GM20431 (cell line): ENCODE results near the gene MEIOSIN.
"Not testable (repeated sequence)": the region's sequence is repeated elsewhere in the genome, so short reads cannot be mapped to it uniquely, and the experiment has no call there.

ENCODE experiments used
- in situ Hi-C: fragments of 300-500 bp; cut with MseI, MboI; formaldehyde crosslinking; loops from one replicate; pipeline ENCODE4 v1.15.0; 2020; ENCODE audit warnings: low sequenced_read_pairs; ENCODE audit not compliant: unreplicated experiment

The MEIOSIN gene

DNA sequence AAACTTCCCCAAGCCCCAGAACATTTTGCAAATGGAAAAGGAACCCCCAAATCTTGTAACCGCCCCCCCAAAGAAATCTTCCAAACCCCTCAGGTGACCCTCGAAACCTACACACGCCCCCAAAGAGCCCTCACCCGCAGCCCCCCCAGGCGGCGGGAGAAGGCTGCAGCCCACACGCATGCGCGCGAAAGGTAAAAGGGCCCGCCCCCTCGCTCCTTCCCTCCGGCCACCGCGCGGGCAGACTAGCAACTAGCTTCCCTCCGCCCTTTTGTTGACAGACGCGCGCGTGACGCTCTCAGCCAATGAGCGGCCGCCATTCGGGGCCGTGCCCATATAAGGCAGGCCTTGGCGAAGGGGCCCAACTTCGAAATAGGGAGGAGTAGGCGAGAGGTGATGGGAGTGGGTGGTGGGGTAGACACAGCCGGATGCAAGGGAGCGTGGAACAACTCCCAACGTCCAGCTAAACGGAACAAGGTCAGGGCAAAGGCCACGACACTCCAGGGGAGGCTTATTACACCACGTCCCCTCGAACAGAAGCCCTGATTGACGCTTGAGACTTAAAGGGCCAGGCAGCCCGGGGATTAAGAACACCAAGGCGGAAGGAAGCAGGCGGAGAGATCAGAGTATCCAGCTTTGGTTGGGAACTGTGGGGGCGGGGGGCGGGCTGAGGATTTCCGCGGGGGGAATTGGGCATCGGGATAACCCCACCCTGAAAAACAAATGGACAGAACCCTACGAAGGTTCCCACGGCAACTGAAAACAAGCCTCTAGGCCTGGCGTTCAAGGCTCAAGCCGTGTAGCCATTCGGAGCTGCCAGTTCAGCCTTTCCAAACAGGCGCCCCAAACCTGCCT, 15.9 kb upstream of the MEIOSIN start:
- in situ Hi-C loops: no loop called here

DNA sequence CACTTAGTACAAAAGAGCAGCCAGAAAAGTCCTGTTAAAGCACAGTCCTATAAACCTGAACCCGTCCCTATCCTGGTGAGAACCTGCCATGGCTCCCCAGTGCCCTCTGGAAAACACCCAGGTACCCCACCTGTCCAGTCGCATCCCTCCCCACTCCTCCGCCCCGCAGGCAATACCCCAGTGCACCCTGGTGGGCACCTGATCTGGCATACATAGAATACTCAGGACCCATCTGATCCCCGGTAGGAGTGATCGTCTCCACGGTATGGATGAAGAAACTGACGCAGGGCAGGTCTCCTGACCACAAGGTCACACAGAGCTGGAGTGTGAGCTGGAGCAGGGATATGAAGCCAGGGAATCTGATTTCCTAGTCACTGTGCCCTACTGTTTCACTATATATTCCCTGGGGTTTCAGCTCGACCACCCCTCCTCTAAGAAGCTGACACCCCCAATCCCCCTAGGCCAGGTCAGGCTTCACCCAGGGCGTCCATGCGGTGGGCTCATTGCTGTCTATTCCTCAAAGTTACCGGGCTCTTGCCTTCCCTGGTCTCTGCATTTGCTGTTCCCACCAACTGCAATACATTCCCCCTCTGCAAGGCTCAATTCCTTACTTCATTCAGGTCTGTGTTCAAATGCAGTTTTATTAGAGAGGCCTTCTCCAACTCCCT, 15.1 kb upstream of the MEIOSIN start:
- in situ Hi-C loops: no loop called here

DNA sequence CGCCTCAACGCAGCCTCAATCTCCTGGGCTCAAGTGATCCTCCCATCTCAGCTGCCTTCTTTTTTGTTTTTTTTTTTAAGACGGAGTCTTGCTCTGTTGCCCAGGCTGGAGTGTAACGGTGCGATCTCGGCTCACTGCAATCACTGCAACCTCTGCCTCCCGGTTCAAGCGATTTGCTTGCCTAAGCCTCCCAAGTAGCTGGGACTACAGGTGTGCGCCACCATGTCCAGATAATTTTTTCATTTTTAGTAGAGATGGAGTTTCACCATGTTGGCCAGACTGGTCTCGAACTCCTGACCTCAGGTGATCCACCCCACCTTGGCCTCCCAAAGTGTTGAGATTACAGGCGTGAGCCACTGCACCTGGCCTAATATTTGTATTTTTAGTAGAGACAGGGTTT, 13.2 kb upstream of the MEIOSIN start:
- in situ Hi-C loops: not testable (repeated sequence)

DNA sequence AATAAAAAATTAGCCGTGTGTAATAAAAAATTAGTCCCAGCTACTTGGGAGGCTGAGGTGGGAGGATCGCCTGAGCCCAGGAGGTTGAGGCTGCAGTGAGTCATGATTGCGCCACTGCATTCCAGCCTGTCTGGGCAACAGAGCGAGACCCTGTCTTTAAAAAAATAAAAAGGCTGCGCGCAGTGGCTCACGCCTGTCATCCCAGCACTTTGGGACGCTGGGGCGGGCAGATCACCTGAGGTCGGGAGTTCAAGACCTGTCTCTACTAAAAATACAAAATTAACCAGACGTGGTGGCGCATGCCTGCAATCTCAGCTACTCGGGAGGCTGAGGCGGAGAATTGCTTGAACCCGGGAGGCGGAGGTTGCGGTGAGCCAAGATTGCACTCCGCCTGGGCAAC, 4.6 kb upstream of the MEIOSIN start:
- in situ Hi-C loops: not testable (repeated sequence)

DNA sequence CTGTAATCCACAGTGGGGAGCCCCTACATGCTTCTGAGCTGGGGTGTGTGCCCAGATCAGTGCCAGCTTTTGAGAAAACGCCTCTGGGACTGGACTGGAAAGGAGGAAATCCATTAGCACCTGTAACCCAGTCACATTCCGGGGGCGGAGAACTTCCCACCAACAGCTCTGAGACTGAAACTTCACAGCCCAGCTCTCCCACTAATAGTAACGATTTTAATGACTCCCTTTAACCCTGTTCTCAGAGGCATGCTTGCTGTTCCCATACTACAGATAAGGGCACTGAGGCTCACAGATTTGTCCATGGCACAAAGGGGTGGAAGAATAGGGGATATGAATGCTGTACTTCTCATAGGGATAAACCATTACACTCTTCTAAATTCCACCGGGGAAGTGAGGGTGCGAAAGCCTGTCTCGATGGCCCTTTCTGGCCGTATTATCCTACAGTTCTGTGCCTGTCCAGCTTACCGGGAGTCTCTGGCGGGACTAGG, 3.4 kb upstream of the MEIOSIN start:
- in situ Hi-C loops: no loop called here

DNA sequence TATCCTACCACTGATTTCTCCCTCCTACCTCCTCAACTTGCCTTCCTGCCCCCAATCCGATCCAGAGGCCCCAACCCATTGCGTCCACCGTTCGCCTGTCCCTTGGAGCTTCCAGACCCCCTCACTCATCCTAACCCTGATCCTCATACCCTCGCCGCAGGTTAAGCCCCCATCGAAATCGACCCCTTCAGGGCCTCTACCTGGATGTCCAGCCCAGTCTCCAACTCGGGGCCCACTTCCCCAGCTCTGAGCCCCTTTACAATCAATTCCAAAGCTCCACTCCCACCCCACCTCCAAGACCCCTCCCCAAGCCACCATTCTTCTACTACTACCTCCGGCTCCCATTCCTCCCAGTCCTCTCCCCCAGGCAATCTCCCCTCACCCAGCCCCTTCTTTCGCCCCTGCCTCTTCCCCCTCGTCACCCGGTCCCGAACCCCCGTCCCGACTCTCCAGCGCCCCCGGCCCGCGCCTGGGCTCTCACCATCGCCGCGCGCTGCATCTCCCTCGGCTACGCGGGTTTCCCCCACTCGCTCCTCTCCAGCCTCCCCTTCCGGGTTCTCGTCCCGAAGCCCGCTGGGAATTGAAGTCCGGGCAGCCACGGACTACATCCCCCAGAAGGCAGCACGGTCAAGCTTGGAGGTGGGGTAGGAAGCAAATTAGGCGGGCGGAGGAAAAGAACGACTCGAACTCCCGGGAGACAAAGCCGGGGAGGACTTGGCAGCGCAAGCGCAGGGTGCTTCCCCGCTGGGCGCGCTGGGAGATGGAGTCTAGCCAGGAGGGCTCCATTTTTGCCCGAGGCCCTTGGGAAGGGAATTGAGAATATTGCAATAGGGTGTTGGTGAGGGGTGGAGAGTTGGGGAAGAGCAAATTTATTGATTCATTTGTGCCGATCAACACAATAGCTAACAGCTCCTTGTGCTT, 2.6 kb upstream of the MEIOSIN start, which contains the start of gene FBXO46:
Gene FBXO46, minus strand, starts transcription at position 529 of the 921 bp plus-strand sequence. CDS start 17,401 bp downstream, outside the sequence.
- in situ Hi-C loops: no loop called here

DNA sequence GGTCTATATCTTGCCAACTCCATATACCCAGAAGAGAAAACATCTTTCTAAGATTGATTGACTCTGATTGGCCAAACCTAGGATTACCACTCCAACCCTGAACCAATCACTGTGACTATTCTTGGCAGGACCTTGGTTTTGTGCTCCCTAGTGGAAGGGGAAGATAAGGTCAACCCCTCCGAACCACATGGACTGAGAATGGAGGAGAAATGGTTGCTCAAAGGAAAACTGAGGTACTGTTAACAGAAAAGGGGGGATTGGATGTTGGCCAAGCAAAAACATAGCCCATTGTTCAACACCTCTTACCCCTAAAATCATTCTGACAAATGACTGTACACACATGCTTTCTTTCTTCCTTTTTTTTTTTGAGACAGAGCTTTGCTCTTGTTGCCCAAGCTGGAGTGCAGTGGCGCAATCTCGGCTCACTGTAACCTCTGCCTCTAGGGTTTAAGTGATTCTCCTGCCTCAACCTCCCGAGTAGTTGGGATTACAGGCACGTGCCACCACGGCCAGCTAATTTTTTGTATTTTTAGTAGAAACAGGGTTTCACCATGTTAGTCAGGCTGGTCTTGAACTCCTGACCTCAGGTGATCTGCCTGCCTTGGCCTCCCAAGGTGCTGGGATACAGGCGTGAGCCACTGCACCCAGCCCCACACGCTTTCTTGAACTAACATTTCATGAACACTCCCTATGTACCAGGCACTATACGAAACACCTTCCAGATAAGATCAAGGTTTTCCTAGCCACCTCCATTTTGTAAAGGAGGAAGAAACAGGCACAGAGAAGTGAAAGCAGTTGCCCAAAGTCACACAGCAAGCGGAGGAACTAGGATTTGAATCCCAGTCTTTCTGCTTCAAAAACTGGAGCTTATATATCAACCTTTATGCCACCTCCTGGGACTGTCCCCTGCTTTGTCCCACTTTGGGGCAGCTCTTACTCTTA, 6.5 kb downstream of the MEIOSIN start:
- in situ Hi-C loops: no loop called here

DNA sequence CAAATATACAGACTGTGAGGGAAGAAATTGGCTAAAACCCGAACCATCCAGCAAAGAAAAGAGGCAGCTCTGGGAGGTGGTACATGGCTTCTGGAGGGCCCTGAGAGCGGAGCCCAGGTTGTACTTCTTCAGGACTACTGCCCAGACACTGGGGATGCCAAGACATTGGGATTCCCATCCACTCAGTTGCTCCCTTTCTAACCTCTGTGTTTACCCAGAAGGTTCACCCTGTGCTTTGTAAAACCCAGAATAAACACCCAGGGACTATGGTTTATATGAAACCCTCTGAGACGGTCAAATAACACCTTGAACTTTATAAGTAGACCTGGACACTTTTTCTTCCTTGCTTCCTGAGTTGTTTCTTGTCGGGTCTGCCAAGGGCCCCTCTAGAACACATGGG, 9.7 kb downstream of the MEIOSIN start:
- in situ Hi-C loops: no loop called here

DNA sequence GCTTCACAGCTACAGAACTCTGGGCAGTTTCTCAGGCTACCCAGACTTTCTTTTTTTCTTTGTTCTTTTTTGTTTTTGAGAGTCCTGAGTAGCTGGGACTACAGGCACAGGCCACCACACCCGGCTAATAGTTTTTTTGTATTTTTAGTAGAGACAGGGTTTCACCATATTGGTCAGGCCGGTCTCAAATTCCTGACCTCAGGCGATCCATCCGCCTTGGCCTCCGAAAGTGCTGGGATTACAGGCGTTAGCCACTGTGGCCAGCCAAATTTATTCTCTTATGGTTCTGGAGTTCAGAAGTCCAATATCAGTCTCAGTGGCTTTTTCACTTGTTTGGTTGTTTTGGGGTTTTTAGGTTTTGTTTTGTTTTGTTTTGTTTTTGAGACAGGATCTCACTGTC, 12.4 kb downstream of the MEIOSIN start:
- in situ Hi-C loops: no loop called here

DNA sequence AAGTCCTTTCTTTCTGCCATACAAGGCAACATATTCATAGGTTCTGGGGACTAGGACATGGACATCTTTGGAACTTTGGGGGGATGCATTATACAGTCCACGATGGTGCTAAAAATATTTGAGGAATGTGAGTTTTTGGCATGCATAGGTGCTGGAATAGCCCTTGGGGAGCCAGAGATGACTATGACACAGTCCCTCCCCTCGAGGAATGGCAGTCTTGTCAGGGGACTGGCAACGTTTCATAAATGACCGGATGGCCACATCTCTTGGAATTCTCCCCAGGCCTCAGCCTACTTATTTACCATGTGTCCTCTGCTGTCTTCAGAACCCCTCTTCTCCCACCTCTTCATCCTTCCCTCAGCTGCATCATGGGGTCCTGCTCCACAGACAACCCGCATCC, 13.6 kb downstream of the MEIOSIN start:
- in situ Hi-C loops: no loop called here

DNA sequence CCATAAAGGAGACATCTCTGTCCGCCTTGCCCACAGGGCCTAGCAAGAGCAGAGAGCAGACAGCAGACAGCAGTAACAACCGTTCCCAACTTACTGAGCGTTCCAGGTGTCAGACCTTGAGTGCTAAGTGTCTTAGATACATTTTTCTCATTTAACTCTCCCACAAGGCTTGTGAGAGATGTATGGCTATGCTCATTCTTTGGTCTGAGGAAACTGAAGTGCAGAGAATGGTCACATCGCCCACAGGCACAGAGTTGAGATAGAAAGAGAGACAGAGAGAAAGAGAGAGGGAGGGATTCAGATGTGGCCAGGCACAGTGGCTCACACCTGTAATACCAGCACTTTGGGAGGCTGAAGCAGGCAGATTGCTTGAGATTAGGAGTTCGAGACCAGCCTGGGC, 14.3 kb downstream of the MEIOSIN start:
- in situ Hi-C loops: no loop called here

DNA sequence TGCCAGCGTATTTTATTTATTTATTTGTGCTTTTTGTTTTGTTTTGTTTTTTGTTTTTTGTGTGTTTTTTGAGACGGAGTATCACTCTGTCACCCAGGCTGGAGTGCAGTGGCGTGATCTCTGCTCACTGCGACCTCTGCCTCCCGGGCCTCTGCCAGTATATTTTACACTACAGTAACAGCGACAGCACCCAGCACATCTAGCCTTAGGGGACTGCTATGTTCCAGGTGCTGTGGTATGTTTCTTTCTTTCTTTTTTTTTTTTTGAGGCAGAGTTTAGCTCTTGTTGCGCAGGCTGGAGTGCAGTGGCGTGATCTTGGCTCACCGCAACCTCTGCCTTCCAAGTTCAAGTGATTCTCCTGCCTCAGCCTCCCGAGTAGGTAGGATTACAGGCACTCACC, 18.2 kb downstream of the MEIOSIN start:
- in situ Hi-C loops: not testable (repeated sequence)

DNA sequence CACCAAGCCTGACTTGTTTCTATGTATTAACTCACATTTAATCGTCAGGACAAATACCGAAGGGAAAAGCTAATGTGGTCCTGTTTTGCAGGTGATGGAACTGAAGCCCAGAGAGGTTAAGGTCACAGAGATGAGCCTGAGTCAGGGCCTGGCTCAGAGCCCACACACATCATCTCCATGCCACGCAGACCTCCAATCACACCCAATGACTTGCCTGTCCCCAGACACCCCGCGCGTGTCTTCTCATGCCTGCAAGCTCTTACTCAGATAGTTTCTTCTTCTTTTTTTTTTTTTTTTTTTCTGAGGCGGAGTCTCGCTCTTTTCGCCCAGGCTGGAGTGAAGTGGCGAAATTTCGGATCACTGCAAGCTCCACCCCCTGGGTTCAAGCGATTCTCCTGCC, 19.4 kb downstream of the MEIOSIN start:
- in situ Hi-C loops: no loop called here

DNA sequence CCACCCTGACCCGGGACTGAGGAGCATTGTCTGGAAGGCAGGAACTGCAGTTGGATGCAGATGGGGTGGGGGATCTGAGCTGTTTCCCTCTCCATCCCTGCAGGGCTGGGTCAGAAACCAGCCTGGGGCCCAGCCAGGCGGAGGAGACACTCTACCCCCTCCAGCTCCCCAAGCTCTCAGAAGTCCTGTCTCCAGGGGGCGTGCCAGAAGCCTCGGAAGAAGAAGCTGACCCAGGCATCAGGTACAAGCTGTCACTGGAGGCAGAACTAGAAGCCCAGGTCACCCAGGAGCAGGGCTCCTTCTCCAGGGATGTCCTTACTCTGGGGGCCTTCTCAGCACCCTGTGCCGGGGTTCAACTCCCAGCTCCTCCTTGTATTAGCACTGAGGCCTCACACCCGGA, 20.3 kb downstream of the MEIOSIN start:
- in situ Hi-C loops: no loop called here

DNA sequence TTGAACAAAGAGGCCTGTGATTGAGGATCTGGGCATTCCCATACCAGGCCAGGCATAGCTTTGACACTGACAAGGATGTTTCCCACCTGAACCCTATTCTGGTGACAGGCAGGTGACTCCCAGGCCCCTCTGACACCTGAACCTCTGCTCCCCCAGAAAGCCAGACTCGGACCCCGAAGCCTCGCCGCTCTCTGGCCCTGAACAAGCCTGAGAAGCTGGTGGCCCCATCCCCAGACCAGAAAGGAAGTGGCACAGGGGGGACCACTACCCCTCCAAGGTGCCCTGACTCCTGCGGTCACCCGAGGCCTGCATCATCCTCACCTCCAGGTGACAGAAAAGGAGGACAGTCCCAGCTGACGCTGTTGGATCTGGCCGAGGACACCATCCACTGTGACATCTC, 21.1 kb downstream of the MEIOSIN start:
- in situ Hi-C loops: no loop called here

DNA sequence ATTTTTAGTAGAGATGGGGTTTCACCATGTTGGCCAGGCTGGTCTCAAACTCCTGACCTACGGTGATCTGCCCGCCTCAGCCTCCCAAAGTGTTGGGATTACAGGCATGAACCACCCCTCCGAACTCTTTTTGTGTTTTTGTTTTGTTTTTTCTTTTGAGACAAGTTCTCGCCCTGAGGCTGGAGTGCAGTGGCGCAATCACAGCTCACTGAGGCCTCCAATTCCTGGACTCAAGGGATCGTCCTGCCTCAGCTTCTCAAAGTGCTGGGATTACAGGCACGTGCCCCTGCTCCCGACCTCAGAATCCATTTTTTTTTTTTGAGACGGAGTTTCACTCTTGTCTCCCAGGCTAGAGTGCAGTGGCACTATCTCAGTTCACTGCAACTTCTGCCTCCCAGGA, 24.5 kb downstream of the MEIOSIN start:
- in situ Hi-C loops: no loop called here

DNA sequence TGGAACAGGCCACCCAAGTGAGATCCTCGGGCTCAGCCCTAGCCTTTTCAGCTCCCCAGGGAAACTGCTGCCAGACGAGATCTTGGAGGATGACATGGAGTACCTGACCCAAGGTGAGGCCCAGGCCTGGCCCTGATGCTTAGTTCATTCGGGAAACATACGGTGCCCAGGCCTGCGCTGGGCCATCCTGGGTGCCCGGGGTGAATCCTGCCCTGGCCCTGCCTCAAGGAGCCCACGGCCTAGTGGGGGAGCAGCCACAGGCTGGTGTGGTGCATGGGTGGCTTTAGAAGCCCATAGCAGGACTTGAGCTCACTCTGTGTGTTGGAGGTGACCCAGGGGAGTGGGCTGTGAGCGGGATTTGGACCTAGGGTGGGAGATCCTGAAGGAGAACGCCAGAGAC, 25.7 kb downstream of the MEIOSIN start:
- in situ Hi-C loops: no loop called here

DNA sequence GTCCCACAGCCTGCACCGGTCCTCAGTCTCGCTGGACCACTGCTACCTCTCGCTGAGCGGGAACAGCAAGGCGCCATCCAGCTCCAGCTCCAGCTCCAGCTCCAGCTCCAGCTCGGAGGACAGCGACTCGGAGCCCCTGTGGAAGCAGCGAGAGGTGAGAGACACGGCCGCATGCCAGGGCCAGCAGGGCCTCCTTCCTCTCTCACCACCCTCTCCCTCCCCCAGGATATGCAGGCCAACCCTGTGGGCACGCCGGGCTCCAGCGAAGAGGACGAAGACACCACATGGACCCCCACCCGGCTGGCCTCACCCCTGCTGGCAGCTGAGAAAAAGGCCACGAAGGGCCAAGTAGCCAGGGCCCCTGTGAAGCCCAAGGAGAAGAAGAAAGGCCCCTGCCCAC, 28.5 kb downstream of the MEIOSIN start:
- in situ Hi-C loops: no loop called here

DNA sequence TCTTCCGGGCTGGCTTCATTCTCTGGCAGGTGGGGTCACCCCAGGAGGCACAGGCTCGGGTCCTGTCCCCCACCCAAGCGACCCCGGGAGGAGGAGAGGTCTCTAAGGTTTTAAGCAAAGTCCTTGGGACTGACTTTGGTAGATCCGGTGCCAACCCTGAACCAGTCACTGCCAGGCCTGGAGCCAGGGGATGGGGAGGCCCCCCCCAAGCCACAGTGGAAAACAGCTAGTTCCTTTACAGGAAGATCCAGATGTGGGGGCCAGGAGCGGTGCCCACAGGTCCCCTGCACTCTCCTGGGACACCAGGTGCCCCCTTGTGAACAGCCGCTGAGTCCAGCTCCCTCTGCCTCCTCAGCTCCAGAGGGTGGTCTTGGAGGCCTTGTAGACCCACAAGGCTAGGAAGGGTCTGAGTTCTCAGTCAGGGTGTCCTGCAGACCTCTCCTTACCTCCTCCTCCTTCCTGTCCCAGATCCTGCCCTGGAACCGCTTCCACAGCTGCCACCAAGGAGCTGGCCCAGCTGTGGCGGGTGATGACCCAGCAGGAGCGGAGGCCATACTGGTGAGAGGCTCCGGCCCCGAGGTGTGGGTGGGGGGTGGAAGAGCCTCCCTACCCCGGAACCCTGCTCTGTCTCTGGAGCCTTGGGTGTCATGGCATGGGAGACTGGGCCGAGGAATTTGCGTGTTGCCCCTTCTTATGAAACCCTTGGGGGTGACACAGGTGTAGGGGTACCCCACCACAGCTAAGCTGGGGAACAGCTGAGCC, 29.8 kb downstream of the MEIOSIN start:
- in situ Hi-C loops: no loop called here
